GM20431 (cell line): ENCODE data around the gene CMIP.
"Not testable (repeated sequence)": the region's sequence is repeated elsewhere in the genome, so short reads cannot be mapped to it uniquely, and the experiment has no call there.

Experiments used
- in situ Hi-C: fragments of 300-500 bp; cut with MseI, MboI; formaldehyde crosslinking; loops from one replicate; pipeline ENCODE4 v1.15.0; 2020; ENCODE audit warnings: low sequenced_read_pairs; ENCODE audit not compliant: unreplicated experiment

Gene CMIP

GRCh38 chr16:81732699-81733098, 288.1 kb downstream of the CMIP start:
- in situ Hi-C loops: loop anchor here (10.0 kb wide), 1 partner anchor 328 kb away; no protein-coding TSS in a partner anchor

GRCh38 chr16:81733295-81733694, 288.7 kb downstream of the CMIP start:
- in situ Hi-C loops: loop anchor here (10.0 kb wide), 1 partner anchor 328 kb away; no protein-coding TSS in a partner anchor

- in situ Hi-C loops: loop anchor here (10.0 kb wide), 1 partner anchor 330 kb away; no protein-coding TSS in a partner anchor
Observed at GRCh38 chr16:81734632-81735434, 290.2 kb downstream of the CMIP start.

- in situ Hi-C loops: loop anchor here (10.0 kb wide), 1 partner anchor 333 kb away; no protein-coding TSS in a partner anchor
Observed at GRCh38 chr16:81737885-81738536, 293.4 kb downstream of the CMIP start.

- in situ Hi-C loops: loop anchor here (10.0 kb wide), 1 partner anchor 334 kb away; no protein-coding TSS in a partner anchor
Observed at GRCh38 chr16:81738783-81739496, 294.3 kb downstream of the CMIP start.

GRCh38 chr16:81739503-81739902, 294.9 kb downstream of the CMIP start:
- in situ Hi-C loops: loop anchor here (10.0 kb wide), 1 partner anchor 335 kb away; no protein-coding TSS in a partner anchor

GRCh38 chr16:81740169-81740568, 295.6 kb downstream of the CMIP start:
- in situ Hi-C loops: no loop called here

- in situ Hi-C loops: not testable (repeated sequence)
Observed at GRCh38 chr16:81741430-81741770, 296.8 kb downstream of the CMIP start.

- in situ Hi-C loops: no loop called here
Observed at GRCh38 chr16:81744385-81744784, 299.8 kb downstream of the CMIP start.

- in situ Hi-C loops: no loop called here
Observed at GRCh38 chr16:81744911-81745310, 300.3 kb downstream of the CMIP start.

- in situ Hi-C loops: no loop called here
Observed at GRCh38 chr16:81745704-81746558, 301.3 kb downstream of the CMIP start.

GRCh38 chr16:81746566-81746965, 302.0 kb downstream of the CMIP start:
- in situ Hi-C loops: no loop called here

GRCh38 chr16:81748476-81749198, 304.0 kb downstream of the CMIP start:
- in situ Hi-C loops: no loop called here

GRCh38 chr16:81752225-81752875, 307.7 kb downstream of the CMIP start:
- in situ Hi-C loops: no loop called here

- in situ Hi-C loops: no loop called here
Observed at GRCh38 chr16:81752876-81753227, 308.2 kb downstream of the CMIP start.

GRCh38 chr16:81754858-81755257, 310.2 kb downstream of the CMIP start:
- in situ Hi-C loops: no loop called here

GRCh38 chr16:81755915-81756614, 311.5 kb downstream of the CMIP start:
- in situ Hi-C loops: no loop called here
